Neural cell (in vitro differentiated cells): Measurements from ENCODE around the gene VWA5B1. TPM values are rescaled to one million over a fixed set of nuclear protein-coding genes. Genes with fewer than 3 reads are reported as not detected.

Experiments
- H2AFZ ChIP-seq: fragments of 200-600, 300-800 bp; sonication (generic), shearing (Covaris generic); 2 replicates; pipeline ENCODE4 v1.6.0; 2014; ENCODE audit warnings: low read depth, mild to moderate bottlenecking, antibody characterized with exemption, low read length, moderate library complexity
- H3F3A ChIP-seq: fragments of 200-600 bp; shearing (Covaris generic); 2 replicates; pipeline ENCODE4 v1.6.1; 2016; ENCODE audit warnings: mild to moderate bottlenecking, moderate library complexity, mixed read lengths, antibody characterized with exemption, low read length; ENCODE audit not compliant: insufficient read depth, poor library complexity, severe bottlenecking
- H3K27ac ChIP-seq: fragments of 200-600, 300-800 bp; sonication (generic), shearing (Covaris generic); 2 replicates; pipeline ENCODE4 v1.5.1; 2014; ENCODE audit warnings: mild to moderate bottlenecking, low read length, moderate library complexity
- H3K27me3 ChIP-seq: fragments of 300-800, 200-600 bp; sonication (generic), shearing (Covaris generic); 2 replicates; pipeline ENCODE4 v1.6.0; 2014; ENCODE audit warnings: mild to moderate bottlenecking, low read depth, low read length, moderate library complexity; ENCODE audit not compliant: insufficient read depth
- H3K36me3 ChIP-seq: fragments of 300-800, 200-600 bp; sonication (generic), shearing (Covaris generic); 2 replicates; pipeline ENCODE4 v1.5.1; 2014; ENCODE audit warnings: mild to moderate bottlenecking, antibody characterized with exemption, low read length, moderate library complexity; ENCODE audit not compliant: insufficient read depth
- H3K4me2 ChIP-seq: fragments of 300-800, 200-600 bp; sonication (generic), shearing (Covaris generic); 2 replicates; pipeline ENCODE4 v1.6.0; 2014; ENCODE audit warnings: mild to moderate bottlenecking, low read length
- H3K4me3 ChIP-seq: fragments of 300-800, 200-600 bp; sonication (generic), shearing (Covaris generic); 2 replicates; pipeline ENCODE4 v1.5.1; 2014; ENCODE audit warnings: mild to moderate bottlenecking, low read length, moderate library complexity
- H3K79me2 ChIP-seq: fragments of 200-600 bp; shearing (Covaris generic); replicated peaks from 2 replicates; pipeline ENCODE4 v1.6.0; 2014; ENCODE audit warnings: mild to moderate bottlenecking, low read length, moderate library complexity; ENCODE audit not compliant: insufficient read depth
- H3K9ac ChIP-seq: fragments of 300-800, 200-600 bp; sonication (generic), shearing (Covaris generic); 2 replicates; pipeline ENCODE4 v1.6.1; 2016; ENCODE audit warnings: mild to moderate bottlenecking, low read length, mixed read lengths
- H3K9me2 ChIP-seq: fragments of 200-600 bp; shearing (Covaris generic); 2 replicates; pipeline ENCODE4 v1.6.1; 2016; ENCODE audit warnings: mild to moderate bottlenecking, low read length, mixed read lengths; ENCODE audit not compliant: insufficient read depth
- H3K9me3 ChIP-seq: fragments of 200-600, 300-800 bp; sonication (generic), shearing (Covaris generic); 2 replicates; pipeline ENCODE4 v1.6.1; 2016; ENCODE audit warnings: mild to moderate bottlenecking, mixed run types, low read length, moderate library complexity, mixed read lengths
- H4K20me1 ChIP-seq: fragments of 200-600 bp; shearing (Covaris generic); 2 replicates; pipeline ENCODE4 v1.6.1; 2016; ENCODE audit warnings: mild to moderate bottlenecking, mixed run types; ENCODE audit not compliant: insufficient read depth
- EP300 ChIP-seq: fragments of 450-650 bp; conservative IDR thresholded peaks from 2 replicates; pipeline ENCODE4 v1.6.1; 2014; ENCODE audit warnings: antibody characterized with exemption, mild to moderate bottlenecking, moderate library complexity; ENCODE audit not compliant: poor library complexity, severe bottlenecking
- EZH2 ChIP-seq: fragments of 200-600, 300-800 bp; shearing (Covaris generic), sonication (generic); IDR thresholded peaks from 2 replicates; pipeline ENCODE4 v1.6.1; 2014; ENCODE audit warnings: antibody characterized with exemption, low read length, borderline replicate concordance, mild to moderate bottlenecking; ENCODE audit not compliant: insufficient read depth, poor library complexity, severe bottlenecking
- MXI1 ChIP-seq: fragments of 450-650 bp; conservative IDR thresholded peaks from 2 replicates; pipeline ENCODE4 v1.6.1; 2014; ENCODE audit warnings: antibody characterized with exemption, mild to moderate bottlenecking; ENCODE audit not compliant: poor library complexity, severe bottlenecking
- POLR2AphosphoS5 ChIP-seq: IDR thresholded peaks from 2 replicates; pipeline ENCODE4 v1.6.1; 2012
- RAD21 ChIP-seq: fragments of 450-650 bp; conservative IDR thresholded peaks from 2 replicates; pipeline ENCODE4 v1.6.1; 2014; ENCODE audit warnings: antibody characterized with exemption, mild to moderate bottlenecking, moderate library complexity
- REST ChIP-seq: IDR thresholded peaks from 2 replicates; pipeline ENCODE4 v1.6.1; 2012; ENCODE audit warnings: borderline replicate concordance
- SMC3 ChIP-seq: fragments of 450-650 bp; conservative IDR thresholded peaks from 2 replicates; pipeline ENCODE4 v1.6.1; 2014; ENCODE audit warnings: antibody characterized with exemption, mild to moderate bottlenecking, moderate library complexity; ENCODE audit not compliant: poor library complexity
- TAF1 ChIP-seq: IDR thresholded peaks from 2 replicates; pipeline ENCODE4 v1.6.1; 2012; ENCODE audit warnings: low read depth
- polyA plus RNA-seq: library from polyadenylated mRNA; depleted of rRNA; stranded (reverse); fragments of >200 nt; gene quantifications from 2 replicates; pipeline ENCODE4 v1.2.3, GENCODE V29; 2014
- TF ChIP-seq, protein P1 (sequence below): fragments of 450-650 bp; IDR thresholded peaks from 2 replicates; pipeline ENCODE4 v1.5.1; 2014; ENCODE audit warnings: antibody characterized with exemption, mild to moderate bottlenecking, moderate library complexity; ENCODE audit not compliant: poor library complexity, severe bottlenecking

Gene VWA5B1
- polyA plus RNA-seq, 1 donor from 2014 or later, result 0.27 TPM

GRCh38 chr1:20365421-20366055, 74.9 kb downstream of the VWA5B1 start:
- H2AFZ ChIP-seq, result no peak overlapping the region
- H3K4me3 ChIP-seq, result peak overlapping the region; percentile 66
- no peaks in the 10 kb centered on the region for H3K79me2 ChIP-seq
- no peaks in the 10 kb centered on the region for H4K20me1 ChIP-seq
- H3K36me3 ChIP-seq, result no peaks in the 10 kb centered on the region
- no peak overlapping the region for H3K9ac ChIP-seq
- peaks cover 48% of the 10 kb centered on the region for H3K27me3 ChIP-seq
- no peaks in the 10 kb centered on the region for H3F3A ChIP-seq
- TF ChIP-seq EP300 (no peak), SMC3 (no peak), EZH2 (no peak), MXI1 (no peak), REST (no peak), RAD21 (no peak), TAF1 (no peak), POLR2AphosphoS5 (no peak)
- TF ChIP-seq, protein P1, sequence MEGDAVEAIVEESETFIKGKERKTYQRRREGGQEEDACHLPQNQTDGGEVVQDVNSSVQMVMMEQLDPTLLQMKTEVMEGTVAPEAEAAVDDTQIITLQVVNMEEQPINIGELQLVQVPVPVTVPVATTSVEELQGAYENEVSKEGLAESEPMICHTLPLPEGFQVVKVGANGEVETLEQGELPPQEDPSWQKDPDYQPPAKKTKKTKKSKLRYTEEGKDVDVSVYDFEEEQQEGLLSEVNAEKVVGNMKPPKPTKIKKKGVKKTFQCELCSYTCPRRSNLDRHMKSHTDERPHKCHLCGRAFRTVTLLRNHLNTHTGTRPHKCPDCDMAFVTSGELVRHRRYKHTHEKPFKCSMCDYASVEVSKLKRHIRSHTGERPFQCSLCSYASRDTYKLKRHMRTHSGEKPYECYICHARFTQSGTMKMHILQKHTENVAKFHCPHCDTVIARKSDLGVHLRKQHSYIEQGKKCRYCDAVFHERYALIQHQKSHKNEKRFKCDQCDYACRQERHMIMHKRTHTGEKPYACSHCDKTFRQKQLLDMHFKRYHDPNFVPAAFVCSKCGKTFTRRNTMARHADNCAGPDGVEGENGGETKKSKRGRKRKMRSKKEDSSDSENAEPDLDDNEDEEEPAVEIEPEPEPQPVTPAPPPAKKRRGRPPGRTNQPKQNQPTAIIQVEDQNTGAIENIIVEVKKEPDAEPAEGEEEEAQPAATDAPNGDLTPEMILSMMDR, result no peak
- no peak overlapping the region for H3K4me2 ChIP-seq
- no peak overlapping the region for H3K27ac ChIP-seq
- H3K9me2 ChIP-seq, result no peaks in the 10 kb centered on the region
- H3K9me3 ChIP-seq, result no peaks in the 10 kb centered on the region

DNA sequence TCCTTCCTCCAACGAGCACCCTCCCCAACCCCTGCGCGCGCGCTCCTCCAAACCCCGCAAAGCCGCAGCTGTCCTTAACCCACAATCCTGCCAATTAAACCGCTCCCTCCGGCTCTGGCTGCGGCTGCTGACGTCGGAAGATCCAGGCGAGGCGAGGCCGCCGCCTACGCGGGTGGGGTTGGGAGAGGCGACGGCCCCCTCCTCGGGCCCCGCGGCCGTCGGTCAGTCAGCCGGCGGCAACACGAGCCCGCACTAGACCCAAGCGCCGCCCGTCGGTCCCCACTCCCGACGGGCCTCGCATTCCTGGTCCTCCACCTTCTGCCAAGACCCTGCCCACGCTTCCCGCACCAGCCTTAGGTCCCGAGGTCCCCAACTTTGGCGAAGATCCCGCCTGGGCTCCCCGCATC, 75.4 kb downstream of the VWA5B1 start:
- H3K4me2 ChIP-seq, result peak overlapping the region; percentile 35
- H3K27me3 ChIP-seq, result peaks cover 53% of the 10 kb centered on the region
- H3K9me3 ChIP-seq, result no peaks in the 10 kb centered on the region
- no peaks in the 10 kb centered on the region for H4K20me1 ChIP-seq
- TF ChIP-seq TAF1, result no peak
- no peak for TF ChIP-seq POLR2AphosphoS5
- TF ChIP-seq, protein P1, result no peak
- no peak for TF ChIP-seq RAD21
- TF ChIP-seq MXI1, result no peak
- no peak for TF ChIP-seq SMC3
- TF ChIP-seq REST, result no peak
- TF ChIP-seq EP300, result no peak
- TF ChIP-seq EZH2, result no peak
- H3K79me2 ChIP-seq, result no peaks in the 10 kb centered on the region
- H3K36me3 ChIP-seq, result no peaks in the 10 kb centered on the region
- no peak overlapping the region for H3K27ac ChIP-seq
- H3K9me2 ChIP-seq, result no peaks in the 10 kb centered on the region
- H3F3A ChIP-seq, result no peaks in the 10 kb centered on the region
- H3K4me3 ChIP-seq, result peak overlapping the region; percentile 66
- no peak overlapping the region for H2AFZ ChIP-seq
- H3K9ac ChIP-seq, result peak overlapping the region; percentile 50
